GM12872 (cell line): ENCODE data around the gene ERVFRD-1.

Source experiments
- CTCF ChIP-seq: IDR thresholded peaks from 3 replicates; pipeline ENCODE4 v1.5.1; 2011; ENCODE audit warnings: low read depth, mild to moderate bottlenecking, low read length, moderate library complexity; ENCODE audit not compliant: insufficient read depth

ERVFRD-1 gene

GRCh38 chr6:11054722-11055121 is 56.8 kb downstream of the ERVFRD-1 start:
- no peak for TF ChIP-seq CTCF

- TF ChIP-seq CTCF, result no peak
These were observed 58.2 kb downstream of the ERVFRD-1 start for GRCh38 chr6:11053307-11053706.
